HepG2 (cell line): ENCODE data around the gene PTGR1. TPM values are rescaled to one million over a fixed set of nuclear protein-coding genes. Genes with fewer than 3 reads are reported as not detected.

Experiments
- GABPB1 ChIP-seq: IDR thresholded peaks from 2 replicates; pipeline ENCODE4 v1.6.1; 2016; ENCODE audit warnings: mild to moderate bottlenecking, missing genetic modification reagents, moderate library complexity, missing compliant biosample characterization
- GLI4 ChIP-seq: sonication (generic); formaldehyde crosslinking; IDR thresholded peaks from 2 replicates; pipeline ENCODE4 v1.5.1; 2020; ENCODE audit warnings: missing genetic modification reagents, mild to moderate bottlenecking, moderate library complexity, borderline replicate concordance
- HMG20A ChIP-seq: IDR thresholded peaks from 2 replicates; pipeline ENCODE4 v1.6.1; 2016; ENCODE audit warnings: borderline replicate concordance
- HMGA1 ChIP-seq: sonication (generic); formaldehyde crosslinking; conservative IDR thresholded peaks from 2 replicates; pipeline ENCODE4 v1.4.0; 2020; ENCODE audit warnings: missing genetic modification reagents
- HNF4G ChIP-seq, 2 experiments: sonication (generic) in 1 of 2; formaldehyde crosslinking in 1 of 2; IDR thresholded peaks; 2 replicates each; pipeline versions ENCODE4 v1.4.0 to v1.6.1; 2011 to 2020; ENCODE audit warnings: borderline replicate concordance in 2 of 2, low read depth in 2 of 2, mild to moderate bottlenecking in 2 of 2, low read length in 1 of 2, missing genetic modification reagents in 1 of 2, moderate library complexity in 1 of 2
- JARID2 ChIP-seq: sonication (generic); formaldehyde crosslinking; IDR thresholded peaks from 2 replicates; pipeline ENCODE4 v1.8.1; 2023; ENCODE audit warnings: missing genetic modification reagents, inconsistent platforms; ENCODE audit not compliant: insufficient replicate concordance
- KAT7 ChIP-seq: IDR thresholded peaks from 2 replicates; pipeline ENCODE4 v1.6.1; 2018; ENCODE audit warnings: borderline replicate concordance, missing compliant biosample characterization
- KDM6A ChIP-seq: IDR thresholded peaks from 2 replicates; pipeline ENCODE4 v1.6.1; 2016; ENCODE audit warnings: low read depth
- MIER2 ChIP-seq: IDR thresholded peaks from 2 replicates; pipeline ENCODE4 v1.6.1; 2016; ENCODE audit warnings: missing biosample characterization, missing genetic modification reagents
- NR2F1 ChIP-seq, 2 experiments: fragments of 450-650 bp in 1 of 2; formaldehyde crosslinking in 1 of 2; IDR thresholded peaks; 2 replicates each; pipeline versions ENCODE4 v1.5.0 to v1.6.1; 2016 to 2020; ENCODE audit warnings: mild to moderate bottlenecking in 1 of 2, missing compliant biosample characterization in 1 of 2, missing genetic modification reagents in 1 of 2, moderate library complexity in 1 of 2
- POLR2G ChIP-seq: fragments of 200-400 bp; formaldehyde crosslinking; IDR thresholded peaks from 2 replicates; pipeline ENCODE4 v1.6.1; 2018; ENCODE audit warnings: mild to moderate bottlenecking, low read depth, low read length, moderate library complexity
- PTBP1 ChIP-seq: fragments of 200-400 bp; formaldehyde crosslinking; IDR thresholded peaks from 2 replicates; pipeline ENCODE4 v1.6.1; 2018; ENCODE audit warnings: low read length, low read depth; ENCODE audit not compliant: poor library complexity, severe bottlenecking
- SALL1 ChIP-seq: sonication (generic); formaldehyde crosslinking; IDR thresholded peaks from 2 replicates; pipeline ENCODE4 v1.8.0; 2022; ENCODE audit warnings: mild to moderate bottlenecking, missing genetic modification reagents
- TBX3 ChIP-seq: fragments of 450-650 bp; IDR thresholded peaks from 2 replicates; pipeline ENCODE4 v1.6.1; 2017; ENCODE audit warnings: antibody characterized with exemption, mild to moderate bottlenecking, inconsistent platforms, borderline replicate concordance
- TGIF2 ChIP-seq: IDR thresholded peaks from 2 replicates; pipeline ENCODE4 v1.6.1; 2016; ENCODE audit warnings: control low read depth, missing compliant biosample characterization
- ZFY ChIP-seq: sonication (generic); formaldehyde crosslinking; IDR thresholded peaks from 2 replicates; pipeline ENCODE4 v1.4.0; 2020; ENCODE audit warnings: missing genetic modification reagents
- ZNF160 ChIP-seq: sonication (generic); formaldehyde crosslinking; IDR thresholded peaks from 2 replicates; pipeline ENCODE4 v1.8.0; 2022; ENCODE audit warnings: mild to moderate bottlenecking, inconsistent platforms, missing genetic modification reagents
- ZNF30 ChIP-seq: sonication (generic); formaldehyde crosslinking; IDR thresholded peaks from 2 replicates; pipeline ENCODE4 v1.5.0; 2020; ENCODE audit warnings: mild to moderate bottlenecking, missing genetic modification reagents
- ZNF652 ChIP-seq: IDR thresholded peaks from 2 replicates; pipeline ENCODE4 v1.6.1; 2016; ENCODE audit warnings: low read depth, borderline replicate concordance
- polyA plus RNA-seq, 8 experiments: library from polyadenylated mRNA; depleted of rRNA in 3 of 8; stranded (reverse) in 7 of 8; unstranded in 1 of 8; fragments of >200 nt; fragmentation: Illumina TruSeq in 4 of 8; extraction: Trizol in 4 of 8; gene quantifications; 2 replicates each; pipeline versions ENCODE4 v1.2.1 to v1.2.3, GENCODE V29; 2011 to 2016; ENCODE audit warnings: low read depth in 4 of 8, missing spikeins in 1 of 8, mixed read lengths in 1 of 8; ENCODE audit not compliant: insufficient read depth in 1 of 8
- total RNA-seq, 5 experiments: library from RNA; depleted of rRNA; stranded (reverse); fragments of >200 nt; fragmentation: Illumina TruSeq; extraction: Trizol; gene quantifications; 2 replicates each; pipeline ENCODE4 v1.2.3, GENCODE V29; 2016; ENCODE audit warnings: low read depth in 1 of 5
- TF ChIP-seq, protein P1 (sequence below): sonication (generic); formaldehyde crosslinking; IDR thresholded peaks from 2 replicates; pipeline ENCODE4 v1.4.0; 2020; ENCODE audit warnings: missing genetic modification reagents; ENCODE audit errors: not compliant biosample characterization
- TF ChIP-seq, protein P2 (sequence below): sonication (generic); formaldehyde crosslinking; conservative IDR thresholded peaks from 2 replicates; pipeline ENCODE4 v1.4.0; 2020; ENCODE audit warnings: missing genetic modification reagents
- TF ChIP-seq, protein P3 (sequence below): sonication (generic); formaldehyde crosslinking; IDR thresholded peaks from 2 replicates; pipeline ENCODE4 v1.4.0; 2020; ENCODE audit warnings: missing genetic modification reagents, borderline replicate concordance
- TF ChIP-seq, protein P4 (sequence below): sonication (generic); formaldehyde crosslinking; IDR thresholded peaks from 2 replicates; pipeline ENCODE4 v1.4.0; 2020; ENCODE audit warnings: mild to moderate bottlenecking, missing genetic modification reagents
- TF ChIP-seq, protein P5 (sequence below): sonication (generic); formaldehyde crosslinking; IDR thresholded peaks from 2 replicates; pipeline ENCODE4 v1.8.0; 2022; ENCODE audit warnings: mild to moderate bottlenecking, missing genetic modification reagents, moderate library complexity
- TF ChIP-seq, protein P6 (sequence below): sonication (generic); formaldehyde crosslinking; IDR thresholded peaks from 2 replicates; pipeline ENCODE4 v1.8.0; 2022; ENCODE audit warnings: missing genetic modification reagents, low read depth, mild to moderate bottlenecking, borderline replicate concordance

PTGR1 gene
- total and polyA plus RNA-seq, 2 of the 13 experiments (the other 11 are each of a cell fraction or from before 2014, with no cell fraction given), result 6.0 to 15.8 TPM

DNA sequence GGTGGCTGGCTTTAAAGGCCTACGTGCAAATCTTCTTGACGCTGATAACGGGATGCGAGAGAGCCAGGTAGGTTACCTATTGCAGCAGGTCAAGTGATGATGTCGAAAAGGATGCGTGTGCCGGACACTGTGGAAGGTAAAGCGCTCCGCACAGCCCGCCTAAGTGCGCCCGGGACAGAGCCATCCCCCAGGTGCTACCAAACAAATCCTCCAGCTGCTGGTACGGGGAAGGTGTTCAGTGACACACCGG, 31.4 kb upstream of the PTGR1 start (continued):
- no peak for TF ChIP-seq KDM6A
- TF ChIP-seq, protein P1, sequence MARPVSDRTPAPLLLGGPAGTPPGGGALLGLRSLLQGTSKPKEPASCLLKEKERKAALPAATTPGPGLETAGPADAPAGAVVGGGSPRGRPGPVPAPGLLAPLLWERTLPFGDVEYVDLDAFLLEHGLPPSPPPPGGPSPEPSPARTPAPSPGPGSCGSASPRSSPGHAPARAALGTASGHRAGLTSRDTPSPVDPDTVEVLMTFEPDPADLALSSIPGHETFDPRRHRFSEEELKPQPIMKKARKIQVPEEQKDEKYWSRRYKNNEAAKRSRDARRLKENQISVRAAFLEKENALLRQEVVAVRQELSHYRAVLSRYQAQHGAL, result no peak
- TF ChIP-seq KAT7, result peak; percentile 62; the same call in 1 of the 2 replicates
- no peak for TF ChIP-seq NR2F1 (CRISPR knock-in tag; IDR thresholded peaks at IDR 0.05)
- TF ChIP-seq, protein P2, sequence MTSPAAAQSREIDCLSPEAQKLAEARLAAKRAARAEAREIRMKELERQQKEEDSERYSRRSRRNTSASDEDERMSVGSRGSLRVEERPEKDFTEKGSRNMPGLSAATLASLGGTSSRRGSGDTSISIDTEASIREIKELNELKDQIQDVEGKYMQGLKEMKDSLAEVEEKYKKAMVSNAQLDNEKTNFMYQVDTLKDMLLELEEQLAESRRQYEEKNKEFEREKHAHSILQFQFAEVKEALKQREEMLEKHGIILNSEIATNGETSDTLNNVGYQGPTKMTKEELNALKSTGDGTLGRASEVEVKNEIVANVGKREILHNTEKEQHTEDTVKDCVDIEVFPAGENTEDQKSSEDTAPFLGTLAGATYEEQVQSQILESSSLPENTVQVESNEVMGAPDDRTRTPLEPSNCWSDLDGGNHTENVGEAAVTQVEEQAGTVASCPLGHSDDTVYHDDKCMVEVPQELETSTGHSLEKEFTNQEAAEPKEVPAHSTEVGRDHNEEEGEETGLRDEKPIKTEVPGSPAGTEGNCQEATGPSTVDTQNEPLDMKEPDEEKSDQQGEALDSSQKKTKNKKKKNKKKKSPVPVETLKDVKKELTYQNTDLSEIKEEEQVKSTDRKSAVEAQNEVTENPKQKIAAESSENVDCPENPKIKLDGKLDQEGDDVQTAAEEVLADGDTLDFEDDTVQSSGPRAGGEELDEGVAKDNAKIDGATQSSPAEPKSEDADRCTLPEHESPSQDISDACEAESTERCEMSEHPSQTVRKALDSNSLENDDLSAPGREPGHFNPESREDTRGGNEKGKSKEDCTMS (CRISPR knock-in tag), result no peak; the same call in 1 of the 2 replicates
- peak; percentile 73; the same call in 1 of the 2 replicates for TF ChIP-seq ZNF160 (CRISPR knock-in tag)
- no peak for TF ChIP-seq TBX3
- no peak for TF ChIP-seq POLR2G
- TF ChIP-seq HMGA1 (CRISPR knock-in tag), result no peak
- no peak for TF ChIP-seq SALL1
- TF ChIP-seq, protein P3, sequence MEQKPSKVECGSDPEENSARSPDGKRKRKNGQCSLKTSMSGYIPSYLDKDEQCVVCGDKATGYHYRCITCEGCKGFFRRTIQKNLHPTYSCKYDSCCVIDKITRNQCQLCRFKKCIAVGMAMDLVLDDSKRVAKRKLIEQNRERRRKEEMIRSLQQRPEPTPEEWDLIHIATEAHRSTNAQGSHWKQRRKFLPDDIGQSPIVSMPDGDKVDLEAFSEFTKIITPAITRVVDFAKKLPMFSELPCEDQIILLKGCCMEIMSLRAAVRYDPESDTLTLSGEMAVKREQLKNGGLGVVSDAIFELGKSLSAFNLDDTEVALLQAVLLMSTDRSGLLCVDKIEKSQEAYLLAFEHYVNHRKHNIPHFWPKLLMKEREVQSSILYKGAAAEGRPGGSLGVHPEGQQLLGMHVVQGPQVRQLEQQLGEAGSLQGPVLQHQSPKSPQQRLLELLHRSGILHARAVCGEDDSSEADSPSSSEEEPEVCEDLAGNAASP (CRISPR knock-in tag), result no peak; the same call in 1 of the 2 replicates
- TF ChIP-seq HMG20A (CRISPR knock-in tag), result peak; percentile 61; the same call in 1 of the 2 replicates
- no peak for TF ChIP-seq HNF4G (IDR thresholded peaks at IDR 0.05; ENCODE audit: borderline replicate concordance, low read depth, low read length)
- TF ChIP-seq HNF4G (CRISPR knock-in tag; IDR thresholded peaks at IDR 0.05; ENCODE audit: borderline replicate concordance, low read depth), result no peak
- TF ChIP-seq, protein P4, sequence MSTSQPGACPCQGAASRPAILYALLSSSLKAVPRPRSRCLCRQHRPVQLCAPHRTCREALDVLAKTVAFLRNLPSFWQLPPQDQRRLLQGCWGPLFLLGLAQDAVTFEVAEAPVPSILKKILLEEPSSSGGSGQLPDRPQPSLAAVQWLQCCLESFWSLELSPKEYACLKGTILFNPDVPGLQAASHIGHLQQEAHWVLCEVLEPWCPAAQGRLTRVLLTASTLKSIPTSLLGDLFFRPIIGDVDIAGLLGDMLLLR (CRISPR knock-in tag), result no peak; the same call in 1 of the 2 replicates
- TF ChIP-seq JARID2 (CRISPR knock-in tag), result peak; percentile 70
- no peak for TF ChIP-seq PTBP1
- no peak for TF ChIP-seq GABPB1 (CRISPR knock-in tag)
- TF ChIP-seq ZNF30, result no peak
- 0 out of 2 replicates have a peak, but pooled peaks have one; percentile 2 for TF ChIP-seq GLI4 (CRISPR knock-in tag)
- peak; percentile 75; the same call in 1 of the 2 replicates for TF ChIP-seq MIER2 (CRISPR knock-in tag)
- TF ChIP-seq TGIF2, result peak; percentile 97
- TF ChIP-seq, protein P5, sequence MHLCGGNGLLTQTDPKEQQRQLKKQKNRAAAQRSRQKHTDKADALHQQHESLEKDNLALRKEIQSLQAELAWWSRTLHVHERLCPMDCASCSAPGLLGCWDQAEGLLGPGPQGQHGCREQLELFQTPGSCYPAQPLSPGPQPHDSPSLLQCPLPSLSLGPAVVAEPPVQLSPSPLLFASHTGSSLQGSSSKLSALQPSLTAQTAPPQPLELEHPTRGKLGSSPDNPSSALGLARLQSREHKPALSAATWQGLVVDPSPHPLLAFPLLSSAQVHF, result no peak
- TF ChIP-seq, protein P6, sequence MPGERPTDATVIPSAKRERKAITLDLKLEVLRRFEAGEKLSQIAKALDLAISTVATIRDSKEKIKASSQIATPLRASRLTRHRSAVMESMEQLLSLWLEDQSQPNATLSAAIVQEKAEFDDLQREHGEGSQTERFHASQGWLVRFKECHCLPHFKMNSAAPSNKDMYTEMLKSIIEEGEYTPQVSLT, result no peak
- peak; percentile 47; the same call in 1 of the 2 replicates for TF ChIP-seq ZNF652
- no peak for TF ChIP-seq ZFY (CRISPR knock-in tag)
